Right lobe of liver (tissue), 4 donors: ENCODE results near the gene PRKAR1B.

Experiments
- POLR2A ChIP-seq: fragments of 450-650 bp; IDR thresholded peaks from one replicate; pipeline ENCODE4 v1.6.1; 2017; ENCODE audit warnings: antibody characterized with exemption, mild to moderate bottlenecking
- TF ChIP-seq, protein P1 (sequence below), 4 donors: fragments of 200-600 bp in 3 of 4; fragments of 450-650 bp in 1 of 4; IDR thresholded peaks; one replicate each; pipeline versions ENCODE4 v1.5.1 to v1.8.0; 2016 to 2022; ENCODE audit warnings: antibody characterized with exemption in 4 of 4, mild to moderate bottlenecking in 2 of 4
- donor health status: DM: no; HTN: no; CAD: no.
- donor health status: DM: no; HTN: no; CAD: no.
- donor health status: DM: no; HTN: yes; CAD: no.

DNA sequence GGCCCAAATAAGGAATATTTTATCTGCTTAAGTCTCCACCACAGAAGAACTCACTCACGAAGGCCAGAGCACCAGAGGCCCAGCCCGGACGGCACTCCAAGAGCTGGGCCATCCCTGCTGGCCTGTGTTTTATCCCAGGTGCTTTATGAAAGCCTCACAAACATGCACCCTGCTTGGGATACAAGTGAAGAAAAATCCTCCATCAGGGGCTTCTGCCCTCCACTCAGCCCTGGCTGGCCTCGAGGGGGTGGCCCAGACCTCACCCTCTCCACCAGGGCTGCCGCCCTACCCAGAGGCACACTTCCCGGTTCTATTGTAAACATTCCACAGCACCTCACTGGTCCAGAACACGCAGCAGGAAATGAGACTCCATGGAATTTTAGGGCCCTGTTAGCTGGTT lies 20.4 kb downstream of the PRKAR1B start:
- TF ChIP-seq, protein P1, sequence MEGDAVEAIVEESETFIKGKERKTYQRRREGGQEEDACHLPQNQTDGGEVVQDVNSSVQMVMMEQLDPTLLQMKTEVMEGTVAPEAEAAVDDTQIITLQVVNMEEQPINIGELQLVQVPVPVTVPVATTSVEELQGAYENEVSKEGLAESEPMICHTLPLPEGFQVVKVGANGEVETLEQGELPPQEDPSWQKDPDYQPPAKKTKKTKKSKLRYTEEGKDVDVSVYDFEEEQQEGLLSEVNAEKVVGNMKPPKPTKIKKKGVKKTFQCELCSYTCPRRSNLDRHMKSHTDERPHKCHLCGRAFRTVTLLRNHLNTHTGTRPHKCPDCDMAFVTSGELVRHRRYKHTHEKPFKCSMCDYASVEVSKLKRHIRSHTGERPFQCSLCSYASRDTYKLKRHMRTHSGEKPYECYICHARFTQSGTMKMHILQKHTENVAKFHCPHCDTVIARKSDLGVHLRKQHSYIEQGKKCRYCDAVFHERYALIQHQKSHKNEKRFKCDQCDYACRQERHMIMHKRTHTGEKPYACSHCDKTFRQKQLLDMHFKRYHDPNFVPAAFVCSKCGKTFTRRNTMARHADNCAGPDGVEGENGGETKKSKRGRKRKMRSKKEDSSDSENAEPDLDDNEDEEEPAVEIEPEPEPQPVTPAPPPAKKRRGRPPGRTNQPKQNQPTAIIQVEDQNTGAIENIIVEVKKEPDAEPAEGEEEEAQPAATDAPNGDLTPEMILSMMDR (IDR thresholded peaks at IDR 0.05) = no peak
- no peak for TF ChIP-seq POLR2A
